ENCODE measurements around the gene ZDHHC19.

- TF ChIP-seq CTCF (IDR thresholded peaks at IDR 0.05): no peak
- no peak for TF ChIP-seq POLR2A (IDR thresholded peaks at IDR 0.05)
Observed at GRCh38 chr3:196164576-196164975, 46.6 kb downstream of the ZDHHC19 start.

Data from body of pancreas (tissue), 4 donors.